Heart left ventricle (tissue), 13 donors: Measurements from ENCODE around the gene GIT2.

Experiments used
- CTCF ChIP-seq, 12 donors: fragments of 200-600 bp; sonication (generic) in 4 of 12; IDR thresholded peaks; one replicate each; pipeline versions ENCODE4 v1.5.0 to v1.8.0; 2018 to 2022; ENCODE audit warnings: antibody characterized with exemption in 12 of 12, mild to moderate bottlenecking in 5 of 12
- POLR2A ChIP-seq, 2 donors: fragments of 450-650 bp; IDR thresholded peaks; one replicate each; pipeline ENCODE4 v1.6.1; 2017; ENCODE audit warnings: antibody characterized with exemption in 2 of 2, mild to moderate bottlenecking in 2 of 2, moderate library complexity in 2 of 2
- donor health status: ischemic (EF 13 %, LVEDD 7.1; RV severe dilation, severe dysfunction).
- donor health status: DM: no; HTN: yes; CAD: no.
- donor health status: DM: no; HTN: no; CAD: no.
- donor health status: ischemic (EF 25% LVEDD 6.9; RV normal size, moderate dysfunction).
- donor health status: ischemic (EF 25% LVEDD 5.7; RV mildly dilated, moderate dysfunction).
- donor health status: ischemic (EF 35%, LVEDD 5.7; RV mildly dilated, moderate dysfunction).
- donor health status: nonischemic (EF 11% LVEDD 7.7; RV severe dilation, severe dysfunction).
- donor health status: DM: yes; HTN: yes; CAD: no.
- donor health status: PGD.
- donor health status: ischemic (EF 29% LVEDD 5.4; RV normal size, mild dysfunction).
- donor health status: nonischemic (EF 23%, LVEDD 6.1; RV moderate dilation, normal function).

- TF ChIP-seq CTCF (IDR thresholded peaks at IDR 0.05): no peak
- no peak for TF ChIP-seq POLR2A (IDR thresholded peaks at IDR 0.05)
Observed at GRCh38 chr12:109963743-109964429, 32.3 kb downstream of the GIT2 start.
